Pancreas (tissue), 10 donors: ENCODE measurements around the gene LSM5. TPM values are rescaled to one million over a fixed set of nuclear protein-coding genes. Genes with fewer than 3 reads are reported as not detected.

Experiments used
- ATAC-seq, 4 donors: fragments of 200-7000 bp; cut with Tn5 transposase; one replicate each; pipeline versions ENCODE4 v1.8.0 to v1.9.1; 2020; ENCODE audit warnings: mild to moderate bottlenecking in 4 of 4, moderate library complexity in 4 of 4
- DNase-seq, 6 donors: peaks; one replicate each; pipeline ENCODE4 v3.0.0-alpha.2; 2020
- FAIRE-seq: peaks from 2 replicates; lab custom pipeline; 2012; peaks lifted over from hg19 to GRCh38; lab: Jason Lieb, UNC
- H3K27ac ChIP-seq, 4 donors: fragments of 200-600 bp; sonication (generic); 1 replicate in 3 of 4; 2 replicates in 1 of 4; pipeline versions ENCODE4 v1.5.0 to v1.8.0; 2020
- H3K27me3 ChIP-seq, 4 donors: fragments of 200-600 bp; one replicate each; pipeline ENCODE4 v1.8.0; 2021
- H3K36me3 ChIP-seq, 3 donors: fragments of 200-600 bp; sonication (generic) in 1 of 3; one replicate each; pipeline versions ENCODE4 v1.5.0 to v1.8.0; 2020 to 2021
- H3K4me1 ChIP-seq, 3 donors: fragments of 200-600 bp; one replicate each; pipeline ENCODE4 v1.8.0; 2021
- H3K4me3 ChIP-seq, 4 donors: fragments of 200-600 bp; sonication (generic) in 2 of 4; one replicate each; pipeline versions ENCODE4 v1.5.0 to v1.8.0; 2020 to 2021
- H3K9me3 ChIP-seq, 4 donors: fragments of 200-600 bp; one replicate each; pipeline ENCODE4 v1.8.0; 2021
- CTCF ChIP-seq, 4 donors: fragments of 200-600 bp; sonication (generic) in 3 of 4; IDR thresholded peaks; one replicate each; pipeline versions ENCODE4 v1.5.0 to v1.8.0; 2021; ENCODE audit warnings: antibody characterized with exemption in 4 of 4
- WGBS, 2 donors: extraction: QIAGEN DNeasy Blood & Tissue Kit; methylation state at CpG; one replicate each; pipeline ENCODE4 v1.1.7; 2013; 5-methylcytosine and 5-hydroxymethylcytosine counted together
- intact Hi-C, 3 donors: fragments of 100-400 bp; cut with DNase I; formaldehyde crosslinking; loops; one replicate each; pipeline versions ENCODE4 v1.11.1 to v1.14.2; 2022
- polyA plus RNA-seq, 2 donors: library from polyadenylated mRNA; stranded (reverse); fragments of 200-250 nt; gene quantifications; one replicate each; pipeline ENCODE4 v1.2.3, GENCODE V29; 2013
- total RNA-seq, 6 donors: library from RNA; stranded (reverse); fragmentation: NEBNext Ultra II Directional in 4 of 6; extraction: Animal tissue kit (Norgen Biotek cat#: 25700) in 4 of 6; gene quantifications; one replicate each; pipeline versions ENCODE4 v1.2.1 to v1.2.4, GENCODE V29; 2021 to 2023
- donor health status: healthy with polysubstance abuse.
- donor health status: DM: no; HTN: no; CAD: no; lungs with moderate emphysema.
- donor health status: DM: no; HTN: no; CAD: no.
- donor health status: control.
- donor health status: control.
- donor health status: Bipolar disorder and iron deficiency.
- donor health status: DM: yes; HTN: yes; CAD: no.
- donor health status: DM: no; HTN: no; CAD: no.
- donor health status: DM: no; HTN: no; CAD: no.
- donor health status: DM: yes; HTN: yes; CAD: no.

The LSM5 gene
- total and polyA plus RNA-seq, 8 donors: 14.8 to 47.6 (median 21.8) TPM

- H3K27ac ChIP-seq: no peak overlapping the region
- intact Hi-C loops: no loop called here
- FAIRE-seq: no peak
- no peaks in the 10 kb centered on the region for H3K27me3 ChIP-seq
- H3K36me3 ChIP-seq: no peaks in the 10 kb centered on the region
- H3K4me1 ChIP-seq: no peaks in the 10 kb centered on the region
- DNase-seq: no peak
- H3K9me3 ChIP-seq: no peaks in the 10 kb centered on the region
- ATAC-seq: no peak
- no peak for TF ChIP-seq CTCF (IDR thresholded peaks at IDR 0.05)
- no peak overlapping the region for H3K4me3 ChIP-seq
- WGBS, 2 donors: 91 to 94% methylated on average over 4 of the region's 4 CpGs
These were observed 35.7 kb upstream of the LSM5 start for GRCh38 chr7:32525839-32526238.

GRCh38 chr7:32524631-32525030, 34.5 kb upstream of the LSM5 start:
- Histone ChIP-seq H3K27ac (no peak overlapping the region), H3K27me3 (no peaks in the 10 kb centered on the region), H3K9me3 (no peaks in the 10 kb centered on the region), H3K4me1 (no peaks in the 10 kb centered on the region), H3K4me3 (no peak overlapping the region), H3K36me3 (no peaks in the 10 kb centered on the region)
- FAIRE-seq (no peak), ATAC-seq (no peak), DNase-seq (no peak)
- TF ChIP-seq CTCF (IDR thresholded peaks at IDR 0.05): no peak
- intact Hi-C loops: no loop called here

GRCh38 chr7:32522746-32523530, 32.8 kb upstream of the LSM5 start:
- Histone ChIP-seq H3K9me3 (no peaks in the 10 kb centered on the region), H3K4me1 (no peaks in the 10 kb centered on the region), H3K36me3 (no peaks in the 10 kb centered on the region), H3K4me3 (no peak overlapping the region), H3K27ac (no peak overlapping the region), H3K27me3 (no peaks in the 10 kb centered on the region)
- TF ChIP-seq CTCF (IDR thresholded peaks at IDR 0.05): no peak
- intact Hi-C loops: no loop called here
- no peak for DNase-seq
- ATAC-seq: no peak
- FAIRE-seq: no peak
- WGBS, 2 donors: 95 to 96% methylated on average over 6 of the region's 6 CpGs

GRCh38 chr7:32519763-32520162, 29.6 kb upstream of the LSM5 start:
- FAIRE-seq: no peak
- no peak for TF ChIP-seq CTCF (IDR thresholded peaks at IDR 0.05)
- Histone ChIP-seq H3K4me1 (peaks cover 0 to 11% (median 7%) of the 10 kb centered on the region in 3 donors), H3K9me3 (no peaks in the 10 kb centered on the region), H3K27me3 (no peaks in the 10 kb centered on the region), H3K4me3 (no peak overlapping the region), H3K36me3 (no peaks in the 10 kb centered on the region), H3K27ac (no peak overlapping the region)
- no peak for ATAC-seq
- no peak for DNase-seq
- WGBS, 2 donors: 70 to 96% methylated on average over 2 of the region's 2 CpGs
- intact Hi-C loops: no loop called here

- Histone ChIP-seq H3K36me3 (no peaks in the 10 kb centered on the region), H3K4me1 (peaks cover 0 to 11% (median 7%) of the 10 kb centered on the region in 3 donors), H3K4me3 (no peak overlapping the region), H3K27ac (no peak overlapping the region), H3K27me3 (no peaks in the 10 kb centered on the region), H3K9me3 (no peaks in the 10 kb centered on the region)
- WGBS, 2 donors: 94 to 95% methylated on average over 2 of the region's 2 CpGs
- ATAC-seq (no peak), FAIRE-seq (no peak), DNase-seq (no peak)
- intact Hi-C loops: no loop called here
- no peak for TF ChIP-seq CTCF (IDR thresholded peaks at IDR 0.05)
These were observed 28.5 kb upstream of the LSM5 start for GRCh38 chr7:32518534-32519140.
